Tibial artery (tissue), 4 donors: ENCODE data around the gene NFE2L2.
"Not testable (repeated sequence)": the region's sequence is repeated elsewhere in the genome, so short reads cannot be mapped to it uniquely, and the experiment has no call there.

Source experiments
- DNase-seq, 2 donors: peaks; one replicate each; pipeline ENCODE4 v3.0.0-alpha.2; 2019
- H3K27ac ChIP-seq, 2 donors: fragments of 200-600 bp; sonication (generic) in 1 of 2; 1 replicate in 1 of 2; 2 replicates in 1 of 2; pipeline ENCODE4 v1.5.1; 2018 to 2019; ENCODE audit warnings: mild to moderate bottlenecking in 1 of 2
- H3K27me3 ChIP-seq, 2 donors: fragments of 200-600 bp; sonication (generic) in 1 of 2; one replicate each; pipeline versions ENCODE4 v1.5.1 to v1.6.0; 2016 to 2019
- H3K36me3 ChIP-seq, 3 donors: fragments of 200-600 bp; sonication (generic) in 2 of 3; one replicate each; pipeline ENCODE4 v1.5.1; 2016 to 2019; ENCODE audit warnings: mild to moderate bottlenecking in 2 of 3
- H3K4me1 ChIP-seq, 4 donors: fragments of 200-600 bp; sonication (generic) in 2 of 4; 1 replicate in 3 of 4; 2 replicates in 1 of 4; pipeline ENCODE4 v1.5.1; 2016 to 2019
- H3K4me3 ChIP-seq, 2 donors: fragments of 200-600 bp; sonication (generic) in 1 of 2; 1 replicate in 1 of 2; 2 replicates in 1 of 2; pipeline ENCODE4 v1.5.1; 2018 to 2019; ENCODE audit warnings: mild to moderate bottlenecking in 2 of 2
- H3K9me3 ChIP-seq, 3 donors: fragments of 200-600 bp; sonication (generic) in 1 of 3; one replicate each; pipeline ENCODE4 v1.5.1; 2016 to 2019
- intact Hi-C: fragments of 100-400 bp; cut with DNase I; formaldehyde crosslinking; loops from one replicate; pipeline ENCODE4 v1.15.0; 2023; ENCODE audit warnings: low total_unique reads
- TF ChIP-seq, protein P1 (sequence below), 2 experiments: fragments of 200-600 bp in 1 of 2; fragments of 450-650 bp in 1 of 2; IDR thresholded peaks; one replicate each; pipeline ENCODE4 v1.5.1; 2017 to 2019; ENCODE audit warnings: antibody characterized with exemption in 2 of 2, mild to moderate bottlenecking in 1 of 2, moderate library complexity in 1 of 2

The NFE2L2 gene

DNA sequence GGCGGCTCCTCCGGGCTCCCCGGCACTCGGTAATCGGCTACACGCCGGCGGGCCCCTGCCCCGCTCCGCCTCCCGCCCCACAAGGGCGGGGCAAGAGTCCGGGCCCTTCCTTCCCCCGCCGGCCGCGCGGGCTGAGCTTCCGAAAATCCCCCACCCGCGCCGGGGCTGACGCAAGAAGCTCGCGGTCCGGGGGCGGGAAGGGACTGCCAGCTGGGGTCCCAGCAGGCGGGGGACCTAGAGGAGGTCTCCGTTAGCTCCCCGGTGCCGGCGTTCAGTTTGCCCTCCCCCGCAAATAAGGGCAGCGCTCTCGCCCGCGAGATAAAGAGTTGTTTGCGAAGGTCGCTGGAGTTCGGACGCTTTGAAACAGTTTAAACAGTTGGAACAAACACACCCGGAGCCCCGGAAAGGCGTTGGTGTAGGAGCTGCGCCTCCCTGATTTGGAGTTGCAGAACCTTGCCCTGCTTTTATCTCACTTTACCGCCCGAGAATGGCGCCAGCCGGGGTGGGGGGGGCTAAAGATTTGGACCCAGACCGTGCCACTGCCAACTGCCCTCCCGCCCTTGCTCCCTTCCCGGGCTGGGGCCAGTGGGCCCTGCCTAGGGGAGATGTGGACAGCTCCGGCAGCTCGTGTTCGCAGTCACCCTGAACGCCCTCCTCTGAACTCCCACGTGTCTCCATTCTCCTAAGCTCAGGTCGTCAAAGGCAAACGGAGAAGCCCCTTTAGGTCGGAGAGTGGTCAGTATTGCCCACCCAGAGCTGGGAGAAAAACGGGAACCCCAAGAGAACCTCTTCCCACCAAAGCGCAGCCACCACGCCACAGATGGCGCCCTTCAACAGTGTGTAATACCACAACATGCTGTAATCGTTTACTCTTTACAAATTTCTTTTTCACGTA lies at the start of gene NFE2L2:
TSS of gene NFE2L2 (minus strand) at position 35 of the 895 bp plus-strand sequence. CDS start 151 bp downstream, outside the sequence.
- Histone ChIP-seq H3K36me3 (no peaks in the 10 kb centered on the region), H3K4me1 (peaks cover 0 to 40% (median 17%) of the 10 kb centered on the region in 4 donors), H3K27me3 (no peaks in the 10 kb centered on the region), H3K4me3 (peak within 1 kb of the TSS; percentile 70 to 99), H3K27ac (peak within 1 kb of the TSS; percentile 99 to 100), H3K9me3 (no peaks in the 10 kb centered on the region)
- TF ChIP-seq, protein P1, sequence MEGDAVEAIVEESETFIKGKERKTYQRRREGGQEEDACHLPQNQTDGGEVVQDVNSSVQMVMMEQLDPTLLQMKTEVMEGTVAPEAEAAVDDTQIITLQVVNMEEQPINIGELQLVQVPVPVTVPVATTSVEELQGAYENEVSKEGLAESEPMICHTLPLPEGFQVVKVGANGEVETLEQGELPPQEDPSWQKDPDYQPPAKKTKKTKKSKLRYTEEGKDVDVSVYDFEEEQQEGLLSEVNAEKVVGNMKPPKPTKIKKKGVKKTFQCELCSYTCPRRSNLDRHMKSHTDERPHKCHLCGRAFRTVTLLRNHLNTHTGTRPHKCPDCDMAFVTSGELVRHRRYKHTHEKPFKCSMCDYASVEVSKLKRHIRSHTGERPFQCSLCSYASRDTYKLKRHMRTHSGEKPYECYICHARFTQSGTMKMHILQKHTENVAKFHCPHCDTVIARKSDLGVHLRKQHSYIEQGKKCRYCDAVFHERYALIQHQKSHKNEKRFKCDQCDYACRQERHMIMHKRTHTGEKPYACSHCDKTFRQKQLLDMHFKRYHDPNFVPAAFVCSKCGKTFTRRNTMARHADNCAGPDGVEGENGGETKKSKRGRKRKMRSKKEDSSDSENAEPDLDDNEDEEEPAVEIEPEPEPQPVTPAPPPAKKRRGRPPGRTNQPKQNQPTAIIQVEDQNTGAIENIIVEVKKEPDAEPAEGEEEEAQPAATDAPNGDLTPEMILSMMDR (IDR thresholded peaks at IDR 0.05) = peak in 1 of 2 experiments; percentile 18
- peak; percentile 89 to 97 for DNase-seq
- intact Hi-C loops = loop anchor here (2.0 to 5.0 kb wide), 3 partner anchors 52 to 98 kb away; partner anchors contain the start of gene HNRNPA3

DNA sequence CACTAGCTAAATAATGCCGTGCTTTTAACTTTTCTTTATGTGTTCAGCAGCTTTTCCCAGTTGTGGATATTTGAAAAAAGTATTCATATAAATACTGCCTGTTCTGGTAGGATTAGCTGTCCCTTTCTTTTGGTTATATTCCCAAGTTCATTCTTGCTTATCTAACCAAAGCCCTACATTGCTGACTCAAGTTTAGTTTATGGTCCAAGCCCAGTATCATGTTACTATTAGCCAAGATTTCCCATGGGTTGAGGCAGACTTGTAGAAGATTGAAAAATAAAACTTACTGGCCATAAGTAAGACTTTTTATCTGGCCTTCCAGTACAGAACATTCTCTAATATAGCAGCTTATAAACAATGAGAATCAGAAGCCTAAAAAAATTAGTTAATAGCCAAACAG lies 49.7 kb upstream of the NFE2L2 start:
- intact Hi-C loops = no loop called here
- no peak for DNase-seq
- Histone ChIP-seq H3K4me3 (no peak overlapping the region), H3K4me1 (peaks cover 0 to 23% (median 9%) of the 10 kb centered on the region in 4 donors), H3K9me3 (no peaks in the 10 kb centered on the region), H3K36me3 (no peaks in the 10 kb centered on the region), H3K27me3 (no peaks in the 10 kb centered on the region), H3K27ac (peak overlapping the region; percentile 63 to 76)
- TF ChIP-seq, protein P1 (IDR thresholded peaks at IDR 0.05) = no peak

DNA sequence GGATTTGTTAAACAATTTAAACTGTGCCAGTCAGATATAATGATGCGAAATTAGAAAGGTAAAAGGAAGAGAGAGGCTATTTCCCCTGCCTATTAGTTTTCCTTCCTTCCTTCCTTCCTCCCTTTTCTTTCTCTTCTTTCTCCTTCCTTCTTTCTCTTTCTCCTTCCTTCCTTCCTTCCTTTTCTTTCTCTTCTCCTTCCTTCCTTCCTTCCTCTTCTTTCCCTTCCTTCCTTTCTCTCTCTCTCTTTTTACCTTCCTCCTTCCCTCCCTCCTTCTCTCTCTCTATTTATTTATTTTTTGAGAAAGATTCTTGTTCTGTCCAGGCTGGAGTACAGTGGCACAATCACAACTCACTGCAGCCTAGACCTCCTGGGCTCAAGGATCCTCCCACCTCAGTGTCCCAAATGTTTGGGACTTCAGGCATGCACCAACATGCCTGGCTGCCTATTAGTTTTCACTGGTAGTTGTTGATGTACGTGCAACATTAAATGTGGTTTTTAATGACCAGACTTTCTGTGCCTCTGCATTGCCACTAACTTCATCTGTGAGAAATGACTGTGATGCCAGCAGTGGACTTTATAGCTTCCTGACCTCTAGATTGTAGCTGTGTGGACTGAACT lies 48.7 kb upstream of the NFE2L2 start:
- H3K4me3 ChIP-seq = no peak overlapping the region
- intact Hi-C loops = no loop called here
- H3K27me3 ChIP-seq = no peaks in the 10 kb centered on the region
- TF ChIP-seq, protein P1 (IDR thresholded peaks at IDR 0.05) = no peak
- H3K27ac ChIP-seq = peak overlapping the region; percentile 63 to 76
- H3K36me3 ChIP-seq = no peaks in the 10 kb centered on the region
- no peaks in the 10 kb centered on the region for H3K9me3 ChIP-seq
- DNase-seq = no peak
- peaks cover 0 to 23% (median 9%) of the 10 kb centered on the region in 4 donors for H3K4me1 ChIP-seq

DNA sequence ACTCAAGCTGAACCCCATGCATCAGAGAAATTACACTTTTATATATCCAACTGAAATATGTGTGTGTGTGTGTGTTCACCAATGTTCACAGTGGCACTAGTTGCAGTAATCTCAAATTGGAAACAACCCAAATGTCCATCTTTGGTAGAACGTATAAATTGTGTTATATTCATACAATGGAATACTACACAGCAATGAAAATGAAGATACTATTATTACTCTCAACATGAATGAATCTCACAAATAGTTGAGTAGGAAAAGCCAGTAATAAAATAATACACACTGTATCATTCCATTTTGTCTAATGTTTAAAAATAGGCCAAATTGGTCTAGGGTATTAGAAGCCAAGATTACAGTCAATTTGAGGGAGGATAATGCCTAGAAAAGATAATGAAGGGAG lies 48.0 kb upstream of the NFE2L2 start:
- no peaks in the 10 kb centered on the region for H3K36me3 ChIP-seq
- H3K4me3 ChIP-seq = no peak overlapping the region
- no peaks in the 10 kb centered on the region for H3K9me3 ChIP-seq
- peaks cover 0 to 23% (median 9%) of the 10 kb centered on the region in 4 donors for H3K4me1 ChIP-seq
- TF ChIP-seq, protein P1 (IDR thresholded peaks at IDR 0.05) = no peak
- DNase-seq = no peak
- intact Hi-C loops = no loop called here
- no peaks in the 10 kb centered on the region for H3K27me3 ChIP-seq
- H3K27ac ChIP-seq = peak overlapping the region in 1 of 2 donors; percentile 76

DNA sequence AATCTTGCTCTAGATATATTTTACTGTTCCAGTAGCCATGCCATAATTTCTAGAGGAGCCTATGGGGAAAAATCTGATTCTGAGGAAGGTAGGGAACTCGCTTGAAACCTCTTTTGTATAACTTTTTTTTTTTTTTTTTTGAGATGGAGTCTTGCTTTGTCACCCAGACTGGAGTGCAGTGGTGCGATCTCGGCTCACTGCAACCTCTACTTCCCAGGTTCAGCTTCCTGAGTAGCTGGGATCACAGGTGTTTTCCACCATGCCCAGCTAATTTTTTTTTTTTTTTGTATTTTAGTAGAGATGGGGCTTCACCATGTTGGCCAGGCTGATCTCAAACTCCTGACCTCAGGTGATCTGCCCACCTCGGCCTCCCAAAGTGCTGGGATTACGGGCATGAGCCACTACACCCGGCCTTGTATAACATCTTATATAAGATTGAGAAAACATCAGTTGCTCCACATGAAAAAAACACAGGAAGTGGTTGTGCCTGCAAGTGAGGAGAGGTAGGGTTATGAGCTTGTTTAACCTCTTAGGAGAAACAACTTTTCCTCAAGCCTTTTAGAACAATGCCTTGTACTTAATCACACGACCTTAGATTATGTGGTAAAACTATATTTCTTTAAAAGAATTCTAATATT lies 45.3 kb upstream of the NFE2L2 start:
- H3K9me3 ChIP-seq, H3K36me3 ChIP-seq, intact Hi-C loops, H3K4me3 ChIP-seq, H3K27me3 ChIP-seq, DNase-seq, H3K27ac ChIP-seq: not testable (repeated sequence)
- H3K4me1 ChIP-seq = peaks cover 0 to 19% (median 8%) of the 10 kb centered on the region in 4 donors
